SH-SY5Y (cell line): ENCODE results near the gene SERTAD2.

Experiments used
- GATA2 ChIP-seq: IDR thresholded peaks from 2 replicates; pipeline ENCODE4 v1.6.1; 2011; ENCODE audit warnings: mild to moderate bottlenecking, low read depth, low read length
- GATA3 ChIP-seq: IDR thresholded peaks from 2 replicates; pipeline ENCODE4 v1.6.1; 2011; ENCODE audit warnings: low read depth, mild to moderate bottlenecking, low read length, moderate library complexity

- no peak for TF ChIP-seq GATA2
- no peak for TF ChIP-seq GATA3
Measured at GRCh38 chr2:64627860-64628841, 25.6 kb downstream of the SERTAD2 start.
